ENCODE measurements around the gene HHAT.

HHAT gene

GRCh38 chr1:210506689-210507088, 178.0 kb downstream of the HHAT start:
- H3K4me3 ChIP-seq (ENCODE audit: low read depth, low read length), result no peak overlapping the region
- TF ChIP-seq CTCF (IDR thresholded peaks at IDR 0.05; ENCODE audit: borderline replicate concordance, insufficient read depth, low read depth, low read length), result no peak

DNA sequence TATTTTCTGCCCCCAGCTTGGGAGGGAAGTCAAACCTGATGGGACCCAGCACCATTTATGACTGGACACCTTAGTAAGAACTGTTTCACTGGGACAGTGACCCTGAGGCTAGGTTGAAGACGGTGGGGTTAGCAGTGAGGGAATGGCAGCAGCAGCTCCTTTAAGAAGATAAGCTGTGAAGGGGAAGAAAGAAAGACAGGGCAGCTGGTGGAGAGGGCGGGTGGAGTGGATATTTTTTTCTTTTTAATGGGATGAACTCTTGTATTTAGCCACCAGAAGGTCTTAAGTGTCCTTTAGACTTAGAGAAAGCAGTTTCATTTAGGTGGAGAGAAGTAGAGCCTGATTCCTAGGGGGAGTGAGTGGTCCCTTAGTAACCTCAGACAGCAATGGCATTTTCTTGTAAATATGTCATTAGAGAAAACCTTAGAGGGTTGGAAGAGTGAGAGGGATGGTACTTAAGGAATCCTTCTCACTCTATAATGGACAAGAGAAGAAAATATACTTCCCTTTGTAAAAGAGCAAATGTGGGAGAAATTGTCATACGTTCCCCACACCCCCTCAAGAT, 187.5 kb downstream of the HHAT start:
- no peak for TF ChIP-seq CTCF (IDR thresholded peaks at IDR 0.05; ENCODE audit: borderline replicate concordance, insufficient read depth, low read depth, low read length)
- H3K4me3 ChIP-seq (ENCODE audit: low read depth, low read length), result no peak overlapping the region

GRCh38 chr1:210516697-210517459, 188.2 kb downstream of the HHAT start:
- H3K4me3 ChIP-seq (ENCODE audit: low read depth, low read length), result no peak overlapping the region
- TF ChIP-seq CTCF (IDR thresholded peaks at IDR 0.05; ENCODE audit: borderline replicate concordance, insufficient read depth, low read depth, low read length), result no peak

GRCh38 chr1:210523830-210524229, 195.1 kb downstream of the HHAT start:
- H3K4me3 ChIP-seq (ENCODE audit: low read depth, low read length), result no peak overlapping the region
- no peak for TF ChIP-seq CTCF (IDR thresholded peaks at IDR 0.05; ENCODE audit: borderline replicate concordance, insufficient read depth, low read depth, low read length)

GRCh38 chr1:210525716-210526454, 197.2 kb downstream of the HHAT start:
- H3K4me3 ChIP-seq (ENCODE audit: low read depth, low read length), result no peak overlapping the region
- no peak for TF ChIP-seq CTCF (IDR thresholded peaks at IDR 0.05; ENCODE audit: borderline replicate concordance, insufficient read depth, low read depth, low read length)

- no peak overlapping the region for H3K4me3 ChIP-seq (ENCODE audit: low read depth, low read length)
- no peak for TF ChIP-seq CTCF (IDR thresholded peaks at IDR 0.05; ENCODE audit: borderline replicate concordance, insufficient read depth, low read depth, low read length)
These were observed 198.4 kb downstream of the HHAT start for GRCh38 chr1:210527091-210527490.

Measured in GM12875 (cell line).